ENCODE results near the gene LRMDA.

The LRMDA gene

DNA sequence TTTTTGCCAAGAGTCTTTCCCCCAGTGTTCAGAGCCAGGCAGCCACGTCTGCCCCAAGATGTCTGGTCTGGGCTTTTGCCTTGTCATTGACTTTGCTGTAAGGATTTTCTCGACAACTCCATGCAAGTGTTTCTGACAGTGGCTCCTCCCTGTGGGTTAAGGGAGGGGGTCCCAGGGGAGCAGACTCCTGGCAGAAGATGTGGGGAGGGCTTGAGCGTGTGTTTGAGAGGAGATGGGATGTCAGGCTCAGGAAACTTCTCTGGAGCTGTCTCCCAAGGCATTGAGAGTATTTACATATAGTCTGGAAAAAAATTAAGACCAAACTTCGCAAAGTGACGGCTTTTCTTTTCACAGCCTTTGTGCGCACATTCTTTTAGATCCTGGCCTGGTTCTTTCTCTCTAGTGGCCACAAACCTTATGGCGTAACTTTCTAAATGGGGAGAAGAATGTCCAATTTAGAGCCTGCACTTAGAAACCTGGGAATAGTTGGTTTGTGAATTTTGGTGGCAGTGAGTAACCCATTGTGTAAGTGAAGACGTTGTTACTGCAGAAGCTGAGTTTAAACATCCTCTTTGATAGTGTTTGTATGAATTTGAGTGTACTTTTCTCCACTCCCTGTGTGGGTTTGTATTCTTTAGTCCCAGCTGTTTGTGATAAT, 201.5 kb downstream of the LRMDA start:
- in situ Hi-C loops (cut with HindIII; ENCODE audit: low sequenced_read_pairs): no loop called here
- DNase-seq (ENCODE audit: low read depth): no peak
- TF ChIP-seq, protein P1, sequence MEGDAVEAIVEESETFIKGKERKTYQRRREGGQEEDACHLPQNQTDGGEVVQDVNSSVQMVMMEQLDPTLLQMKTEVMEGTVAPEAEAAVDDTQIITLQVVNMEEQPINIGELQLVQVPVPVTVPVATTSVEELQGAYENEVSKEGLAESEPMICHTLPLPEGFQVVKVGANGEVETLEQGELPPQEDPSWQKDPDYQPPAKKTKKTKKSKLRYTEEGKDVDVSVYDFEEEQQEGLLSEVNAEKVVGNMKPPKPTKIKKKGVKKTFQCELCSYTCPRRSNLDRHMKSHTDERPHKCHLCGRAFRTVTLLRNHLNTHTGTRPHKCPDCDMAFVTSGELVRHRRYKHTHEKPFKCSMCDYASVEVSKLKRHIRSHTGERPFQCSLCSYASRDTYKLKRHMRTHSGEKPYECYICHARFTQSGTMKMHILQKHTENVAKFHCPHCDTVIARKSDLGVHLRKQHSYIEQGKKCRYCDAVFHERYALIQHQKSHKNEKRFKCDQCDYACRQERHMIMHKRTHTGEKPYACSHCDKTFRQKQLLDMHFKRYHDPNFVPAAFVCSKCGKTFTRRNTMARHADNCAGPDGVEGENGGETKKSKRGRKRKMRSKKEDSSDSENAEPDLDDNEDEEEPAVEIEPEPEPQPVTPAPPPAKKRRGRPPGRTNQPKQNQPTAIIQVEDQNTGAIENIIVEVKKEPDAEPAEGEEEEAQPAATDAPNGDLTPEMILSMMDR (IDR thresholded peaks at IDR 0.05; ENCODE audit: low read depth, low read length, missing control alignments): no peak
- no peak overlapping the region for H3K4me3 ChIP-seq (ENCODE audit: low read depth, low read length)

DNA sequence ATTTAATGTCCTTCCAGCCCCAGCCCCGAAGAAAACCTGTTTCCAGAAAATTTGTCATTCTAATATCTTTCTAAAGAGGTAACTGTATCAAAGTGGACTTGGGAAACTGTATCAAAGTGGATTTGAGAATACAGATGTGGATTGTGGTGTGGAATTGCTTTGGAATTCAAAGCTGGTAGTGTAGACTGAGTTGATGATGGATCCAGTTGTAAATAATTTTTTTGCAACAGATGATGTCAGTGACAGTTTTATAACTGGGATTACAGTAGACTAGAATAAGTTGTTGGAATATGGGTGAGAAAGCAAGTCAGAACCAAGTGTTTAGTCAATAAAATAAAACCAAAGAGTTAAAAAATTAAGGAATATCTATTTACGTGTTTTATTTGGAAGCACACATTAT, 202.1 kb downstream of the LRMDA start:
- in situ Hi-C loops (cut with HindIII; ENCODE audit: low sequenced_read_pairs): no loop called here
- TF ChIP-seq, protein P1 (IDR thresholded peaks at IDR 0.05; ENCODE audit: low read depth, low read length, missing control alignments): no peak
- DNase-seq (ENCODE audit: low read depth): no peak
- no peak overlapping the region for H3K4me3 ChIP-seq (ENCODE audit: low read depth, low read length)

DNA sequence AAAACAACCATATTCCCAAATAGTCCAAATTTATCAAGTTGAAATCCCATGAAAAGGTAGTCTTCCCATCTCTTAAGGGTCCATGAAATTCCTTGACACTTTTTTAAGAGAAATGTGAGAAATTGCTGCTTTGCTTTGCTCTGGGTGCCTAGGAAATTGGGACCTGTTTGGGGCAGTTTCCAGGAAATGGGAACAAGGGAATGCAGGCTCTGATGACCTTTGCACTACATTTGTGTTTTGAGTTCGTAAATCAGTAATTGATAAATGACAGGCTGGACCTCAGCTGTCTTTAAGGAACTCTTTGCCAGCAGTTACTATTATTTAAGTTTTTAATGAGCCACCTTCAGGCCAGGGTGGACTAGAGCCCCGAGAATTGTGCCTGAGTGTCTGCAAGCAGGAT, 203.5 kb downstream of the LRMDA start:
- no peak for DNase-seq (ENCODE audit: low read depth)
- H3K4me3 ChIP-seq (ENCODE audit: low read depth, low read length): no peak overlapping the region
- in situ Hi-C loops (cut with HindIII; ENCODE audit: low sequenced_read_pairs): no loop called here
- TF ChIP-seq, protein P1 (IDR thresholded peaks at IDR 0.05; ENCODE audit: low read depth, low read length, missing control alignments): no peak

DNA sequence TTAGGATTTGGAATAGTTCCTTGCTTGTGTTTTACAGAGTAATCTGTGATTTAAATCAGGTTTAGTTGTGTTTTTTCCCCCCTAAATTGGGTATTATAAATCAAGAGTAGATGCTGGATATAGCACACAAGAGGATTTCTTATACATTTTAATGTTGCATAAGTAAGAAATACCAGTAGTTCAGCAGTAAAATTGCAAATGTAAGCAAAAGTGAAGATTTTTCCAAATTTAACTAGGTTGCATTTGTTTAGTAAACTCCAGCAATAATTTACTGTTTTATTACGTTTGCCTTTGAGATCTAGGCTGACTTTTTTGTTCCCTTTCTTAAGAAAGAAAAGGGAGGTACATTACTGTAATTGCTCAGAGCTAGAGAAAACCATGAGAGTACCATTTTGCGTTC, 207.3 kb downstream of the LRMDA start:
- TF ChIP-seq, protein P1 (IDR thresholded peaks at IDR 0.05; ENCODE audit: low read depth, low read length, missing control alignments): no peak
- in situ Hi-C loops (cut with HindIII; ENCODE audit: low sequenced_read_pairs): no loop called here
- DNase-seq (ENCODE audit: low read depth): no peak
- no peak overlapping the region for H3K4me3 ChIP-seq (ENCODE audit: low read depth, low read length)

DNA sequence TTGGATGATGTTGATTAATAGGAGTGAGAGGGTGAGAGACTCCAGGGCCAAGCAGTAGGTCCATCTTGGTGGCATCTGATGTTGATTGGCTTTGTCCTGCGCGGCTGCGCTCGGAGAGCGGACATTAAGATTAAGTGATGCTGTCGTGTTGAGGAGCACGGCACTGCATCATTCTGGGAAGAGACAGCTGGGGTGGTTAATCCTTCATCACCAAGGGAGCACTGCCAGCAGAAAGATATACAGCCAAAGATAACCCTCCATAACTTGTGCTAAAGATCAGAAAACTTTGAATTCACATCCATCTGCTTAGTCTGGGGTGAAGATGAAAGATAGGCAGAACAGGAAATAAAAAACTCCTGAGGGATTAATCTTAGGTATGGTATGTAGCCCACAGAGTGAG, 208.3 kb downstream of the LRMDA start:
- DNase-seq (ENCODE audit: low read depth): no peak
- no peak overlapping the region for H3K4me3 ChIP-seq (ENCODE audit: low read depth, low read length)
- TF ChIP-seq, protein P1 (IDR thresholded peaks at IDR 0.05; ENCODE audit: low read depth, low read length, missing control alignments): no peak
- in situ Hi-C loops (cut with HindIII; ENCODE audit: low sequenced_read_pairs): no loop called here

DNA sequence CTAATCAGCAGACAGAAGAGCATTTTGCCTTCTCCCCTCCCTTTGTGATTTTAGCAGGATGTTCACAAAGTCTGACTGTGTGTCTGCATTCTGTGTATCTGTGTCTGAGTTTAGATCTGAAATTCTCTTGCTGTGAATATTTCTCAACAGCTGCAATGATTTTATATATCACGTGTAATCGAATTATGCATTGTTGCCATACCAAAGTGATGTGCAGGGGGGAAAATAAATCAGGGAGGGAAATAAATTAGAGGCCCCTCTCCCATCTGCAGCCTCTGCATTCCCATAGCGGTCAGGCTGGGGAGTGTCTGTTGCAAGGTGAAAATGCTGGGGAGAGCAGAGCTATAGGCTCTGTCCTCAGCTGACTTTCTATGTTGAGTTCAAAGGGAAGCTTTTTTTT, 209.0 kb downstream of the LRMDA start:
- in situ Hi-C loops (cut with HindIII; ENCODE audit: low sequenced_read_pairs): no loop called here

More for the DNA sequence above, 209.0 kb downstream of the LRMDA start:
- TF ChIP-seq, protein P1 (IDR thresholded peaks at IDR 0.05; ENCODE audit: low read depth, low read length, missing control alignments): no peak
- H3K4me3 ChIP-seq (ENCODE audit: low read depth, low read length): no peak overlapping the region
- DNase-seq (ENCODE audit: low read depth): no peak

Data from astrocyte of the cerebellum (primary cell).